HCT116 (cell line): ENCODE data around the gene PCNT. TPM values are rescaled to one million over a fixed set of nuclear protein-coding genes. Genes with fewer than 3 reads are reported as not detected.

Experiments
- ATAC-seq: fragments of 200-7000 bp; cut with Tn5 transposase; 2 replicates; pipeline ENCODE4 v1.9.1; 2020; ENCODE audit warnings: mild to moderate bottlenecking, moderate library complexity
- BruUV-seq: library from RNA; stranded (reverse); fragments of 400-500 nt; replicated peaks from 2 replicates; lab custom pipeline; 2021; lab: Mats Ljungman, UMichigan
- CTCF ChIA-PET: fragments of 300-600 bp; sonication (Branson Sonifier 250); formaldehyde crosslinking; loops from one replicate; lab custom pipeline; 2021; ENCODE audit warnings: antibody characterized with exemption; lab: Charles Lee
- POLR2A ChIA-PET: fragments of 300-600, 350-600 bp; sonication (Branson Sonifier 250); formaldehyde crosslinking; loops from one replicate; lab custom pipeline; 2021; ENCODE audit warnings: antibody characterized with exemption; lab: Charles Lee
- RAD21 ChIA-PET, 2 experiments: fragments of 300-600 bp; sonication (Branson Sonifier 250); formaldehyde crosslinking; loops; one replicate each; lab custom pipeline; 2023; ENCODE audit warnings: low total read pairs in 2 of 2; ENCODE audit not compliant: uncharacterized antibody in 2 of 2, unreplicated experiment in 2 of 2, low non-redundant PET in 1 of 2; lab: Charles Lee
- DNase-seq: peaks from one replicate; pipeline ENCODE4 v3.0.0-alpha.2; 2010; ENCODE audit warnings: low read depth, low spot score
- H2AFZ ChIP-seq: fragments of 200-600 bp; shearing (Covaris generic), sonication (generic); 2 replicates; pipeline ENCODE4 v1.6.1; 2017; ENCODE audit warnings: low read depth, mixed run types, mixed read lengths, antibody characterized with exemption, low read length; ENCODE audit not compliant: poor library complexity, severe bottlenecking
- H3K27ac ChIP-seq: 2 replicates; pipeline ENCODE4 v1.5.1; 2012; ENCODE audit warnings: low read depth, low read length
- H3K27me3 ChIP-seq: fragments of 200-600 bp; sonication (generic); 2 replicates; pipeline ENCODE4 v1.6.1; 2016; ENCODE audit warnings: mixed run types, low read length, mixed read lengths; ENCODE audit not compliant: insufficient read depth
- H3K36me3 ChIP-seq, 2 experiments: fragments of 200-500 bp in 1 of 2; fragments of 200-600 bp in 1 of 2; sonication (Bioruptor generic) in 1 of 2; sonication (generic) in 1 of 2; 2 replicates each; pipeline versions ENCODE4 v1.5.1 to v1.6.1; 2014 to 2016; ENCODE audit warnings: low read length in 2 of 2, inconsistent platforms in 1 of 2, mixed read lengths in 1 of 2, mixed run types in 1 of 2; ENCODE audit not compliant: insufficient read depth in 2 of 2, control insufficient read depth in 1 of 2
- H3K4me1 ChIP-seq, 2 experiments: fragments of 200-600 bp in 1 of 2; sonication (generic) in 1 of 2; 2 replicates each; pipeline versions ENCODE4 v1.5.1 to v1.6.1; 2012 to 2017; ENCODE audit warnings: low read length in 2 of 2, inconsistent platforms in 1 of 2, mild to moderate bottlenecking in 1 of 2, mixed read lengths in 1 of 2, mixed run types in 1 of 2, moderate library complexity in 1 of 2; ENCODE audit not compliant: insufficient read depth in 2 of 2, control insufficient read depth in 1 of 2
- H3K4me2 ChIP-seq: fragments of 200-600 bp; sonication (generic); 2 replicates; pipeline ENCODE4 v1.6.1; 2017; ENCODE audit warnings: mixed run types, low read length, mixed read lengths
- H3K4me3 ChIP-seq, 2 experiments: fragments of 200-600 bp in 1 of 2; sonication (generic) in 1 of 2; replicated peaks in 1 of 2; 2 replicates each; pipeline ENCODE4 v1.5.1; 2011 to 2016; ENCODE audit warnings: low read length in 2 of 2, control low read depth in 1 of 2, low read depth in 1 of 2, mild to moderate bottlenecking in 1 of 2, mixed read lengths in 1 of 2, mixed run types in 1 of 2
- H3K79me2 ChIP-seq: fragments of 200-600 bp; sonication (generic); 2 replicates; pipeline ENCODE4 v1.6.1; 2017; ENCODE audit warnings: mild to moderate bottlenecking, mixed run types, low read length, moderate library complexity, mixed read lengths; ENCODE audit not compliant: insufficient read depth
- H3K9ac ChIP-seq: fragments of 200-600 bp; sonication (generic); 2 replicates; pipeline ENCODE4 v1.6.1; 2016; ENCODE audit warnings: low read length, mixed read lengths
- H3K9me2 ChIP-seq: fragments of 200-600 bp; sonication (generic), shearing (Covaris generic); 2 replicates; pipeline ENCODE4 v1.6.1; 2017; ENCODE audit warnings: mixed run types, mild to moderate bottlenecking, moderate library complexity; ENCODE audit not compliant: insufficient read depth
- H3K9me3 ChIP-seq, 2 experiments: fragments of 200-500 bp in 1 of 2; fragments of 200-600 bp in 1 of 2; sonication (Bioruptor generic) in 1 of 2; sonication (generic) in 1 of 2; 2 replicates each; pipeline ENCODE4 v1.6.1; 2014 to 2017; ENCODE audit warnings: low read length in 2 of 2, mixed read lengths in 2 of 2, inconsistent platforms in 1 of 2, low read depth in 1 of 2, mild to moderate bottlenecking in 1 of 2, mixed run types in 1 of 2, moderate library complexity in 1 of 2; ENCODE audit not compliant: control insufficient read depth in 1 of 2, insufficient read depth in 1 of 2
- H4K20me1 ChIP-seq: fragments of 200-600 bp; sonication (generic), shearing (Covaris generic); 2 replicates; pipeline ENCODE4 v1.6.1; 2017; ENCODE audit warnings: mixed run types, mild to moderate bottlenecking, moderate library complexity; ENCODE audit not compliant: insufficient read depth
- CEBPB ChIP-seq: IDR thresholded peaks from 2 replicates; pipeline ENCODE4 v1.6.1; 2012; ENCODE audit warnings: low read depth
- ELF1 ChIP-seq: IDR thresholded peaks from 2 replicates; pipeline ENCODE4 v1.6.1; 2012; ENCODE audit warnings: low read depth, borderline replicate concordance
- EZH2 ChIP-seq: fragments of 200-600 bp; sonication (generic); IDR thresholded peaks from 2 replicates; pipeline ENCODE4 v1.6.1; 2017; ENCODE audit warnings: antibody characterized with exemption, mixed run types
- EZH2phosphoT487 ChIP-seq: fragments of 200-600 bp; IDR thresholded peaks from 2 replicates; pipeline ENCODE4 v1.6.1; 2018; ENCODE audit warnings: antibody characterized with exemption, borderline replicate concordance
- POLR2A ChIP-seq: IDR thresholded peaks from 2 replicates; pipeline ENCODE4 v1.7.0; 2011; ENCODE audit warnings: borderline replicate concordance; ENCODE audit not compliant: insufficient read depth, insufficient read length; ENCODE audit errors: extremely low read depth
- SIN3A ChIP-seq: IDR thresholded peaks from 2 replicates; pipeline ENCODE4 v1.6.1; 2012; ENCODE audit warnings: low read depth
- SP1 ChIP-seq: IDR thresholded peaks from 2 replicates; pipeline ENCODE4 v1.6.1; 2012; ENCODE audit warnings: low read depth
- TCF7L2 ChIP-seq: IDR thresholded peaks from 2 replicates; pipeline ENCODE4 v1.7.0; 2011; ENCODE audit warnings: borderline replicate concordance, inconsistent platforms; ENCODE audit not compliant: insufficient read depth, insufficient read length; ENCODE audit errors: extremely low read depth
- ZFX ChIP-seq: fragments of 450-650 bp; IDR thresholded peaks from 2 replicates; pipeline ENCODE4 v1.6.1; 2017
- ZNF274 ChIP-seq: fragments of 200-500 bp; sonication (Bioruptor generic); IDR thresholded peaks from 2 replicates; pipeline ENCODE4 v1.6.1; 2014; ENCODE audit warnings: mild to moderate bottlenecking, low read depth, low read length, inconsistent platforms
- intact Hi-C: fragments of 100-400 bp; cut with micrococcal nuclease; formaldehyde crosslinking; loops from 2 replicates; pipeline ENCODE4 v1.10.0; 2022
- total RNA-seq: library from RNA; stranded (reverse); gene quantifications from one replicate; pipeline ENCODE4 v1.2.1, GENCODE V29; 2021; ENCODE audit not compliant: unreplicated experiment
- TF ChIP-seq, protein P1 (sequence below): IDR thresholded peaks from 2 replicates; pipeline ENCODE4 v1.6.1; 2012
- TF ChIP-seq, protein P2 (sequence below): IDR thresholded peaks from 2 replicates; pipeline ENCODE4 v1.6.1; 2012; ENCODE audit warnings: low read depth

PCNT gene
- total RNA-seq, 1 experiment from 2014 or later, result 43.6 TPM

DNA sequence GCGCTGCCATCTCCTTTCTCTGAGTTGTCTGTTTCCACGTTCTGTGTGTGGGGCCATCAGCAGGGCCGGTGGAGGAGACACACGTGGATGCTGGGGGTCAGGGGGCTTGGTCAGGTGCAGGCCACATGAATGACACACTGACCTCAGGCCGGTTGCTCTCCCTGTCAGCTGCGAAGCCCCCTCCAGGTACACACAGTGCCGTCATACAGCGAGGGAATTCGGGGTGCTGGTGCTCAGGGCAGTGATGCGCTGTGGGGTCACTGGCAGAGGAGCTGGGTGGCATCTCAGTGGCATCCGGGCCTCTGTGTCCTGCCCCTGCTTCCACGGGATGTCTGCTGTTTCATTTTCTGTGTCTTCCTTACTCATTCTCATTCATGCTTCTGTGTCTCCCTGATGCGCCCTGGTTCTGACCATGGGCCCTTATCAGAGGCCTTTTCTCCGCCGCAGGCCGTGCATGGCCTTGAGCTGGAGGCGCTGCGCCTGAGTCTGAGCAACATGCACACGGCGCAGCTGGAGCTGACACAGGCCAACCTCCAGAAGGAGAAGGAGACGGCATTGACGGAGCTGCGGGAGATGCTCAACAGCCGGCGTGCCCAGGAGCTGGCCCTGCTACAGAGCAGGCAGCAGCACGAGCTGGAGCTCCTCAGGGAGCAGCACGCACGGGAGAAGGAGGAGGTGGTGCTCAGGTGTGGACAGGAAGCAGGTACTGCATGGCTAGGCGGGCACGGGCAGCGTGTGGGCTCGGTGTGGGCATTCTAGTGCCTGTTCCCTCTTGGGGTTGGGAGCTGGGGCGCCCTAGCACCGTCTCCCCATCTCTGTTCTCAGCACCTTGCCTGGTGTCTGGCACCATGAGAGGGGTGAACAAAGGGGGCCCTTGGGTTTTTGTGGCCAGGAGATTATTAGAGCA is 22.6 kb downstream of the PCNT start:
- Histone ChIP-seq H3K9ac (no peak overlapping the region), H3K4me2 (no peak overlapping the region), H3K4me1 (no peaks in the 10 kb centered on the region), H3K79me2 (peaks cover 29% of the 10 kb centered on the region), H3K27me3 (no peaks in the 10 kb centered on the region), H3K27ac (no peak overlapping the region), H4K20me1 (no peaks in the 10 kb centered on the region), H3K4me3 (no peak overlapping the region), H3K9me2 (no peaks in the 10 kb centered on the region), H3K36me3 (peaks cover 10 to 32% of the 10 kb centered on the region in 2 experiments; a peak in 3 of 4 replicates), H3K9me3 (no peaks in the 10 kb centered on the region), H2AFZ (no peak overlapping the region)
- POLR2A ChIA-PET, result no interaction called here
- intact Hi-C loops, result no loop called here
- RAD21 ChIA-PET, result no interaction called here
- no peak for TF ChIP-seq EZH2
- no peak for TF ChIP-seq ZFX
- TF ChIP-seq ZNF274, result no peak
- no peak for TF ChIP-seq ELF1
- no peak for TF ChIP-seq EZH2phosphoT487
- TF ChIP-seq TCF7L2, result no peak
- TF ChIP-seq CEBPB, result no peak
- TF ChIP-seq, protein P1, sequence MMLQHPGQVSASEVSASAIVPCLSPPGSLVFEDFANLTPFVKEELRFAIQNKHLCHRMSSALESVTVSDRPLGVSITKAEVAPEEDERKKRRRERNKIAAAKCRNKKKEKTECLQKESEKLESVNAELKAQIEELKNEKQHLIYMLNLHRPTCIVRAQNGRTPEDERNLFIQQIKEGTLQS, result no peak
- TF ChIP-seq SP1, result no peak
- BruUV-seq, result no TSS peak
- no peak for ATAC-seq
- CTCF ChIA-PET, result no interaction called here
- no peak for DNase-seq

DNA sequence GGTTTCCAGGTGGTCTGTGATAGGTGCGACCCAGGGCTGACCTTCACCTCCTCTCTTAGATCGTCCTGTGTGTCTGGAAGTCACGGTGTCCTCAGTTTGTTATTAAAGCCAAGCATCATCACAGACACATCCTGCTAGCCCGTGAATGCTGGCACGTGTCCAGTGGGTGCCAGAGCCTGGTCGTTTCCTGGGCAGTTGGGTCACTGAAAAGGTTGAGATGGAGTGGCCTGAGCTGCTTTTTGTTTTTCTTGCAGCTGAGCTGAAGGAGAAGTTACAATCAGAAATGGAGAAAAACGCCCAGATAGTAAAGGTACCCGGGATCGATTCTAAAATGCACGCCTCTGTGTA is 23.2 kb downstream of the PCNT start:
- Histone ChIP-seq H3K27me3 (no peaks in the 10 kb centered on the region), H3K27ac (no peak overlapping the region), H3K9me3 (no peaks in the 10 kb centered on the region), H3K9ac (no peak overlapping the region), H3K79me2 (peaks cover 24% of the 10 kb centered on the region), H3K36me3 (peaks cover 13 to 32% of the 10 kb centered on the region in 2 experiments; a peak in 3 of 4 replicates), H3K4me1 (no peaks in the 10 kb centered on the region), H4K20me1 (no peaks in the 10 kb centered on the region), H3K9me2 (no peaks in the 10 kb centered on the region), H3K4me3 (no peak overlapping the region), H2AFZ (no peak overlapping the region), H3K4me2 (no peak overlapping the region)
- ChIA-PET RAD21 (no interaction called here), POLR2A (no interaction called here), CTCF (no interaction called here)
- intact Hi-C loops, result no loop called here
- ATAC-seq (no peak), DNase-seq (no peak)
- TF ChIP-seq, protein P2, sequence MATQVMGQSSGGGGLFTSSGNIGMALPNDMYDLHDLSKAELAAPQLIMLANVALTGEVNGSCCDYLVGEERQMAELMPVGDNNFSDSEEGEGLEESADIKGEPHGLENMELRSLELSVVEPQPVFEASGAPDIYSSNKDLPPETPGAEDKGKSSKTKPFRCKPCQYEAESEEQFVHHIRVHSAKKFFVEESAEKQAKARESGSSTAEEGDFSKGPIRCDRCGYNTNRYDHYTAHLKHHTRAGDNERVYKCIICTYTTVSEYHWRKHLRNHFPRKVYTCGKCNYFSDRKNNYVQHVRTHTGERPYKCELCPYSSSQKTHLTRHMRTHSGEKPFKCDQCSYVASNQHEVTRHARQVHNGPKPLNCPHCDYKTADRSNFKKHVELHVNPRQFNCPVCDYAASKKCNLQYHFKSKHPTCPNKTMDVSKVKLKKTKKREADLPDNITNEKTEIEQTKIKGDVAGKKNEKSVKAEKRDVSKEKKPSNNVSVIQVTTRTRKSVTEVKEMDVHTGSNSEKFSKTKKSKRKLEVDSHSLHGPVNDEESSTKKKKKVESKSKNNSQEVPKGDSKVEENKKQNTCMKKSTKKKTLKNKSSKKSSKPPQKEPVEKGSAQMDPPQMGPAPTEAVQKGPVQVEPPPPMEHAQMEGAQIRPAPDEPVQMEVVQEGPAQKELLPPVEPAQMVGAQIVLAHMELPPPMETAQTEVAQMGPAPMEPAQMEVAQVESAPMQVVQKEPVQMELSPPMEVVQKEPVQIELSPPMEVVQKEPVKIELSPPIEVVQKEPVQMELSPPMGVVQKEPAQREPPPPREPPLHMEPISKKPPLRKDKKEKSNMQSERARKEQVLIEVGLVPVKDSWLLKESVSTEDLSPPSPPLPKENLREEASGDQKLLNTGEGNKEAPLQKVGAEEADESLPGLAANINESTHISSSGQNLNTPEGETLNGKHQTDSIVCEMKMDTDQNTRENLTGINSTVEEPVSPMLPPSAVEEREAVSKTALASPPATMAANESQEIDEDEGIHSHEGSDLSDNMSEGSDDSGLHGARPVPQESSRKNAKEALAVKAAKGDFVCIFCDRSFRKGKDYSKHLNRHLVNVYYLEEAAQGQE, result no peak
- no peak for TF ChIP-seq SIN3A
- TF ChIP-seq POLR2A, result no peak
- BruUV-seq, result no TSS peak
